Fibroblast of lung (primary cell): Measurements from ENCODE around the gene VWA1.

Experiments
- CTCF ChIP-seq, 2 donors: IDR thresholded peaks in 1 of 2; conservative IDR thresholded peaks in 1 of 2; 1 replicate in 1 of 2; 2 replicates in 1 of 2; pipeline ENCODE4 v1.5.1; 2011 to 2012; ENCODE audit warnings: low read length in 2 of 2, control low read depth in 1 of 2, inconsistent platforms in 1 of 2, low read depth in 1 of 2, mild to moderate bottlenecking in 1 of 2
- EZH2 ChIP-seq: IDR thresholded peaks from 2 replicates; pipeline ENCODE4 v1.5.1; 2012; ENCODE audit warnings: low read length, control low read depth, mild to moderate bottlenecking; ENCODE audit errors: missing control alignments

DNA sequence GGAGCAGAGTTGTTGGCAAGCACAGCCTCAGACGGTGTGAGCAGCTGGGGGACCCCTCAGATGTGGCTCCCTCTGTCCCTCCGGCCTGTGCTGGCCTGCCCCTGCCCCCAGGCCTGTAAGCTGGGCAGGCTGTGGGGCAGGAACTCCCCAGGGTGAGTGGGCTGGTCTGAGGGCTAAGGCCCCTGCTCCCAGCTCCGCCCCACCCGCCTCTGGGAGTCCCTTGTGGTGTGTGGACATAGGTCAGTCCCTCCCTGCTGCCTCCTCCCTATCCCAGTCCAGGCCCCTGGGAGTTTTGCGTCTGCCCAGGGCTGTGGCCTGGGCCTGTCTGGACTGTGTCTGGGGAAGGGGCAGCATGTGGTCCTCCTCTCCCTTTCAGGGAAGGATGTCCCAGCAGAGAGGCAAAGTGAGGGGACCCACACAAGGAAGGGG is 3.6 kb upstream of the VWA1 start:
- no peak for TF ChIP-seq CTCF (conservative IDR thresholded peaks at IDR 0.05 in 1 of 2, IDR thresholded peaks at IDR 0.05 in 1 of 2; ENCODE audit: low read depth in 1 of 2, low read length in 2 of 2)
- no peak for TF ChIP-seq EZH2
